HG02642 (cell line): ENCODE results near the gene CILP2.

ENCODE experiments used
- ATAC-seq: cut with Tn5 transposase; IDR thresholded peaks from one replicate; pipeline ENCODE4 v1.9.1; 2021; ENCODE audit warnings: mild to moderate bottlenecking; ENCODE audit not compliant: unreplicated experiment, poor library complexity

CILP2 gene

GRCh38 chr19:19538061-19538784 is at the start of gene CILP2:
Gene CILP2 (plus strand): TSS chr19:19538265. CDS start chr19:19538350, 85 bp downstream.
- ATAC-seq = no peak

- peak; percentile 58 for ATAC-seq
Observed at GRCh38 chr19:19488875-19489690, 49.0 kb upstream of the CILP2 start.

GRCh38 chr19:19489804-19490204 is 48.3 kb upstream of the CILP2 start:
- ATAC-seq = peak; percentile 7

GRCh38 chr19:19490214-19490968 is 47.7 kb upstream of the CILP2 start:
- peak; percentile 37 for ATAC-seq

GRCh38 chr19:19491321-19492025 is 46.6 kb upstream of the CILP2 start:
- no peak for ATAC-seq

- no peak for ATAC-seq
Observed at GRCh38 chr19:19492026-19492610, 45.9 kb upstream of the CILP2 start.

- ATAC-seq = no peak
Observed at GRCh38 chr19:19493841-19494546, 44.1 kb upstream of the CILP2 start.

GRCh38 chr19:19495614-19496603 is 42.2 kb upstream of the CILP2 start:
- no peak for ATAC-seq

- ATAC-seq = no peak
Observed at GRCh38 chr19:19498255-19498991, 39.6 kb upstream of the CILP2 start.

GRCh38 chr19:19499272-19499995 is 38.6 kb upstream of the CILP2 start:
- ATAC-seq = no peak

GRCh38 chr19:19500975-19501644 is 37.0 kb upstream of the CILP2 start:
- no peak for ATAC-seq

- no peak for ATAC-seq
Observed at GRCh38 chr19:19501798-19502197, 36.3 kb upstream of the CILP2 start.

- ATAC-seq = no peak
Observed at GRCh38 chr19:19502281-19502680, 35.8 kb upstream of the CILP2 start.

- ATAC-seq = no peak
Observed at GRCh38 chr19:19502808-19503602, 35.1 kb upstream of the CILP2 start.
